A673 (cell line): Measurements from ENCODE around the gene NEK7. TPM values are rescaled to one million over a fixed set of nuclear protein-coding genes. Genes with fewer than 3 reads are reported as not detected.

Experiments used
- BruUV-seq: library from RNA; stranded (reverse); fragments of 400-500 nt; replicated peaks from 2 replicates; lab custom pipeline; 2021; lab: Mats Ljungman, UMichigan
- CTCF ChIA-PET: fragments of 300-600 bp; sonication (Branson Sonifier 250); formaldehyde crosslinking; loops from one replicate; lab custom pipeline; 2022; ENCODE audit warnings: antibody characterized with exemption; lab: Charles Lee
- POLR2A ChIA-PET: fragments of 300-600 bp; sonication (Branson Sonifier 250); formaldehyde crosslinking; loops from one replicate; lab custom pipeline; 2022; ENCODE audit warnings: antibody characterized with exemption; ENCODE audit not compliant: low non-redundant PET; lab: Charles Lee
- DNase-seq: peaks from one replicate; pipeline ENCODE4 v3.0.0-alpha.2; 2015; ENCODE audit warnings: low spot score
- H3K27ac ChIP-seq: fragments of 200-600 bp; sonication (generic); 2 replicates; pipeline ENCODE4 v1.5.1; 2016; ENCODE audit warnings: mixed run types, low read depth, mild to moderate bottlenecking, mixed read lengths, antibody characterized with exemption, low read length; ENCODE audit not compliant: poor library complexity, severe bottlenecking
- H3K27me3 ChIP-seq: fragments of 200-600 bp; sonication (generic); replicated peaks from 2 replicates; pipeline ENCODE4 v1.6.1; 2017; ENCODE audit warnings: mixed run types, low read depth, mild to moderate bottlenecking, mixed read lengths, antibody characterized with exemption, low read length; ENCODE audit not compliant: insufficient read depth, poor library complexity
- H3K36me3 ChIP-seq: fragments of 200-600 bp; sonication (generic); 2 replicates; pipeline ENCODE4 v1.6.1; 2016; ENCODE audit warnings: mixed run types, mild to moderate bottlenecking, mixed read lengths, antibody characterized with exemption, low read length; ENCODE audit not compliant: insufficient read depth, poor library complexity, severe bottlenecking
- H3K4me1 ChIP-seq: fragments of 200-600 bp; sonication (generic); 2 replicates; pipeline ENCODE4 v1.6.1; 2017; ENCODE audit warnings: mixed run types, mild to moderate bottlenecking, mixed read lengths, antibody characterized with exemption, low read length; ENCODE audit not compliant: insufficient read depth, poor library complexity, severe bottlenecking
- H3K4me3 ChIP-seq: fragments of 200-600 bp; sonication (generic); 2 replicates; pipeline ENCODE4 v1.5.1; 2016; ENCODE audit warnings: low read depth, mixed run types, mild to moderate bottlenecking, mixed read lengths, low read length; ENCODE audit not compliant: poor library complexity, severe bottlenecking
- H3K9me3 ChIP-seq: fragments of 200-600 bp; sonication (generic); 2 replicates; pipeline ENCODE4 v1.6.1; 2016; ENCODE audit warnings: mixed run types, low read depth, mild to moderate bottlenecking, mixed read lengths, antibody characterized with exemption, low read length; ENCODE audit not compliant: poor library complexity, severe bottlenecking
- EZH2 ChIP-seq: fragments of 200-600 bp; sonication (generic); IDR thresholded peaks from 2 replicates; pipeline ENCODE4 v1.6.1; 2017; ENCODE audit warnings: borderline replicate concordance, low read depth, mild to moderate bottlenecking, mixed read lengths, antibody characterized with exemption, low read length; ENCODE audit not compliant: poor library complexity, severe bottlenecking
- intact Hi-C: fragments of 100-400 bp; cut with micrococcal nuclease; formaldehyde crosslinking; loops from one replicate; pipeline ENCODE4 v1.10.0; 2022; ENCODE audit not compliant: unreplicated experiment
- total RNA-seq: library from RNA; stranded (reverse); gene quantifications from 2 replicates; pipeline ENCODE4 v1.2.3, GENCODE V29; 2021
- TF ChIP-seq, protein P1 (sequence below): fragments of 300-800, 200-600 bp; sonication (generic); conservative IDR thresholded peaks from 2 replicates; pipeline ENCODE4 v1.5.1; 2017; ENCODE audit warnings: low read depth, mild to moderate bottlenecking, antibody characterized with exemption, low read length, moderate library complexity, mixed read lengths

Gene NEK7
- total RNA-seq, 1 experiment from 2014 or later = 18.6 TPM

- DNase-seq = no peak
- TF ChIP-seq, protein P1, sequence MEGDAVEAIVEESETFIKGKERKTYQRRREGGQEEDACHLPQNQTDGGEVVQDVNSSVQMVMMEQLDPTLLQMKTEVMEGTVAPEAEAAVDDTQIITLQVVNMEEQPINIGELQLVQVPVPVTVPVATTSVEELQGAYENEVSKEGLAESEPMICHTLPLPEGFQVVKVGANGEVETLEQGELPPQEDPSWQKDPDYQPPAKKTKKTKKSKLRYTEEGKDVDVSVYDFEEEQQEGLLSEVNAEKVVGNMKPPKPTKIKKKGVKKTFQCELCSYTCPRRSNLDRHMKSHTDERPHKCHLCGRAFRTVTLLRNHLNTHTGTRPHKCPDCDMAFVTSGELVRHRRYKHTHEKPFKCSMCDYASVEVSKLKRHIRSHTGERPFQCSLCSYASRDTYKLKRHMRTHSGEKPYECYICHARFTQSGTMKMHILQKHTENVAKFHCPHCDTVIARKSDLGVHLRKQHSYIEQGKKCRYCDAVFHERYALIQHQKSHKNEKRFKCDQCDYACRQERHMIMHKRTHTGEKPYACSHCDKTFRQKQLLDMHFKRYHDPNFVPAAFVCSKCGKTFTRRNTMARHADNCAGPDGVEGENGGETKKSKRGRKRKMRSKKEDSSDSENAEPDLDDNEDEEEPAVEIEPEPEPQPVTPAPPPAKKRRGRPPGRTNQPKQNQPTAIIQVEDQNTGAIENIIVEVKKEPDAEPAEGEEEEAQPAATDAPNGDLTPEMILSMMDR = no peak
- TF ChIP-seq EZH2 = no peak
- no peak overlapping the region for H3K4me3 ChIP-seq
- ChIA-PET POLR2A (no interaction called here), CTCF (no interaction called here)
- intact Hi-C loops = no loop called here
- H3K27me3 ChIP-seq = no peaks in the 10 kb centered on the region
- no TSS peak for BruUV-seq
- no peaks in the 10 kb centered on the region for H3K9me3 ChIP-seq
- no peaks in the 10 kb centered on the region for H3K36me3 ChIP-seq
- H3K4me1 ChIP-seq = no peaks in the 10 kb centered on the region
- H3K27ac ChIP-seq = no peak overlapping the region
These were observed 24.6 kb upstream of the NEK7 start for GRCh38 chr1:198132060-198132781.

GRCh38 chr1:198134252-198134651 is 22.5 kb upstream of the NEK7 start:
- Histone ChIP-seq H3K4me3 (no peak overlapping the region), H3K4me1 (no peaks in the 10 kb centered on the region), H3K27ac (no peak overlapping the region), H3K27me3 (no peaks in the 10 kb centered on the region), H3K9me3 (no peaks in the 10 kb centered on the region), H3K36me3 (no peaks in the 10 kb centered on the region)
- POLR2A ChIA-PET = no interaction called here
- DNase-seq = no peak
- intact Hi-C loops = no loop called here
- no TSS peak for BruUV-seq
- TF ChIP-seq EZH2 = no peak
- TF ChIP-seq, protein P1 = no peak
- CTCF ChIA-PET = no interaction called here

DNA sequence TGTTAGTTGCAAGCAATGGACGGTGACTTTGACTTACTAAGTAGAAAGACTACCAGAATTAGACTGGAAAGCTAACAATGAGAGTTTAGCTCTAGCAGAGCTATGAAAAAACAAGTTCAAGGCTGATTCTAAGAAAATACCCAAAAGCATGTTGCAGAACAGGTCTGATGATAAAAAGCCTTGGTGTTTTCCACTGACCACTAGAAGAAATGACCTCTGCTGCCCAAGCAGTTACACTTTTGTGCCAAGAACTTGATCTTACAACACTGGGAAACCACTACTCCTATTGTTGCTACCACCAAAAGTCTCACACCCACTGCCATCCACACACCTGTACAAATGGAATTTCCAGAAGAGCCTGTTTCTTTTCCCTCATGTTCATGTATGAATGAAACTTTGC is 21.4 kb upstream of the NEK7 start:
- Histone ChIP-seq H3K9me3 (no peaks in the 10 kb centered on the region), H3K4me1 (no peaks in the 10 kb centered on the region), H3K36me3 (no peaks in the 10 kb centered on the region), H3K4me3 (no peak overlapping the region), H3K27ac (no peak overlapping the region), H3K27me3 (no peaks in the 10 kb centered on the region)
- intact Hi-C loops = no loop called here
- POLR2A ChIA-PET = no interaction called here
- DNase-seq = no peak
- CTCF ChIA-PET = no interaction called here
- no peak for TF ChIP-seq EZH2
- TF ChIP-seq, protein P1 = no peak
- BruUV-seq = no TSS peak
